Stomach (tissue), 4 donors: ENCODE results near the gene ABCA9.

Experiments
- CTCF ChIP-seq, 7 experiments: fragments of 450-650 bp in 4 of 7; fragments of 200-600 bp in 3 of 7; sonication (generic) in 3 of 7; IDR thresholded peaks; one replicate each; pipeline ENCODE4 v1.5.1; 2016 to 2019; ENCODE audit warnings: antibody characterized with exemption in 7 of 7, control low read depth in 2 of 7, mild to moderate bottlenecking in 1 of 7
- EP300 ChIP-seq: sonication (generic); formaldehyde crosslinking; IDR thresholded peaks from one replicate; pipeline ENCODE4 v1.6.1; 2017; ENCODE audit warnings: antibody characterized with exemption
- POLR2AphosphoS5 ChIP-seq, 3 donors: sonication (generic); formaldehyde crosslinking; IDR thresholded peaks; one replicate each; pipeline ENCODE4 v1.6.1; 2016; ENCODE audit warnings: antibody characterized with exemption in 3 of 3

DNA sequence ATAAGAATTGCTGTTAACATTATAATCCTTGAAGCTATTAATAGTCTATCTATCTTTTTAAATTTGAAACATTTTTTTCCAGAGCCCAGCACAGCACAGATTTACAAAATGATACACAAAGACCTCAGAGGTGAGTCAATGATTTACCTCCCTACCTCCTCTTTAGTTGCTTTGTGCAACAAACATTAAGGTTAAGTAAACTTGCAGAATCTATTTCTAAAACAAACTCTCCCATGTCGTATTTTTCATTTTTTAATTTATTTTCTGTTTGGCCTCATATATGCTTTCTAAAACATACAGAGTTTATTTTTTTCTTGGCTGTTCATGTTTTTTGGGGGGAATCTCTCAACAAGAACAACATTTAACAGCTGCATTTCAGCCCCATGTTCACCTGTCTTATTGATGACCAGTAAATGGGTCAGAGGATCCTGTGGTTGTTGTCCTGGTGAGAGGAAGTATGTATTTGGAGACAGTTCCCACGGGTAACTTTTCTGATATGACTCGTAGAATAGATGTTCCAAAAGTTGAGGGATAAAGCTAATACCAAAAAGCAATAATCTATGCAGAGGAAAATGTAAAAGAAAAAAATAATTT, 42.6 kb downstream of the ABCA9 start:
- TF ChIP-seq CTCF (IDR thresholded peaks at IDR 0.05) = no peak
- TF ChIP-seq EP300 = no peak
- no peak for TF ChIP-seq POLR2AphosphoS5 (IDR thresholded peaks at IDR 0.05)
